Muscle of arm (tissue), 12 donors: ENCODE results near the gene ATRNL1. TPM values are rescaled to one million over a fixed set of nuclear protein-coding genes. Genes with fewer than 3 reads are reported as not detected.
A peak's percentile ranks its signal among the peaks of the same experiment; 100 is the strongest.

Experiments
- DNase-seq: peaks from one replicate; pipeline ENCODE4 v3.0.0-alpha.2; 2013
- polyA plus RNA-seq, 12 donors: library from polyadenylated mRNA; unstranded; fragments of 120-200 nt; gene quantifications; one replicate each; pipeline ENCODE4 v1.2.1, GENCODE V29; 2013; ENCODE audit not compliant: insufficient read length in 12 of 12

ATRNL1 gene
- polyA plus RNA-seq, 12 donors, result 0.73 to 4.1 (median 1.2) TPM; not detected in 2

DNA sequence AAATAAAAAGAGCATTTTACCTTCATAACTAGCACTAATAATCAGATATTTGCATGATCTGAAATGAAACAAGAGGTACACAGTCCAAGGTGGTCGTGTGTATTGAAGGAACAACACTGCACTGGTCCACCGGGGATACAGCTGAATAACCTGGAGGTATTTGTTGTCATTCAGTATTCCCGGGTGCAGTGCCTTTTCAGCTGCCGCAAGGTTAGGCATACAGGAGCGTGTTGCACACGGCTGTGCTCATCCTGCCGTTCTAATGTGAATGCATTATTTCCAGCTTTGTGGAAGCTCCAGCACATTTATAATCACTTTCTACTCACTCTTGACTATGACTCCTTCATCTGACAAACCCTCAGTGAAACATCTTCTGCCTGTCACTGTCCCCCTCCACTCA, 802.0 kb downstream of the ATRNL1 start:
- DNase-seq, result no peak

DNA sequence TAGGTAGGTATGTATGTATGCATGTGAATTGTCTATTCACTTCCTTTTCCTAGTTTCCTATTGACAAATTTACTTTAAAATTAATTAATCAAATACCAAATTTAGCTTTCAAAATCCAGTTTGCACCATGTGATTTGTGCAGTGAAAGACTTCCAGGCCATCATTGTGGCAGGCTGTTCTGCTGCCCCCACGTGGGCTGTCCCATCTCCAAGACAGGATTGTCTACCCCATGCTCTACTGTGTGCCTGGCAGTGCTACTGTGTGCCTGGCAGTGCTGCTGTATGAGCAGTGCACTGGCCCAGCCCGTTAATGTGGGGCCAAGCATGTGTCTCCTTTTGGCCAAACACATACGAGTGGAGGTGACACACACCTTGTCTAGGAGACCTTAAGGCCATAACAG, 805.1 kb downstream of the ATRNL1 start:
- DNase-seq, result no peak

DNA sequence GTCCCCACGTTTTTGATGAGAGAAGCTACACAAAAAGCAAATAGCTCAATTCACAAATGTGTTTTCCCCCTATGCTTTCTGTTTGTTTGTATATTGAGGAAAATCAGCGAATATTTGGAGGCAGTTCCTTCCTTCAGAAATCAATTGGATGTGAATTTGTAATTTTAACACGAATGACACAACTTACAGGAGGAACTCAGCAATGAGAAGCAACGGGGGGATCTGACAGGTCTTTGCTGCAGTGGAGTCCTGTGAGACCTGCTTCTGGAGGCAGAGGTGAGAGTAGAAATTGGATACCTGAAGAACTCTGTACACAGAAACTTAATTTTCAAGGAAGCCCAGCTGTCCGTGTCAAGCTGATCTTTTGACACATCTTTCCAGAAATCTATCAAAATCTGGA, 809.4 kb downstream of the ATRNL1 start:
- no peak for DNase-seq

GRCh38 chr10:115903207-115903606, 810.0 kb downstream of the ATRNL1 start:
- no peak for DNase-seq

DNA sequence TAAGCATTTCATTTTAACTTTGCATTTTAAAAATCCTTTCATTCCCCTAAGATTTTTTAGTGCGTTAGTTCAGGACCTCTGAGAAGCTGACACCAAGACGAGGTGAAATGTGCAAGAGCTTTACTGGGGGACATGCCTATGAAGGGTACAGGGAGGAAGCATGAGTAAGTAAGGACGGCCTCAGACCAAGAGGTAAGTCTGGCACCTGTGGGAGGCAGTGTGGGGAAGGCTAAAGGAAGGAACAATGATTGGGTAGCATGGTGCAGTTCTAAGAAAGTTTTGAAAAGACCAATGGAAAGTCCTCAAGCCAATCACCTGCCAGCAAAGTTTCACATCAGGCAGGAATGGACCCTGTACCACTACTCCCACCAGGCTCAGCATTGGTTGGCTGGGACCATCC, 810.7 kb downstream of the ATRNL1 start:
- no peak for DNase-seq

GRCh38 chr10:115909037-115909436, 815.9 kb downstream of the ATRNL1 start:
- DNase-seq, result no peak

DNA sequence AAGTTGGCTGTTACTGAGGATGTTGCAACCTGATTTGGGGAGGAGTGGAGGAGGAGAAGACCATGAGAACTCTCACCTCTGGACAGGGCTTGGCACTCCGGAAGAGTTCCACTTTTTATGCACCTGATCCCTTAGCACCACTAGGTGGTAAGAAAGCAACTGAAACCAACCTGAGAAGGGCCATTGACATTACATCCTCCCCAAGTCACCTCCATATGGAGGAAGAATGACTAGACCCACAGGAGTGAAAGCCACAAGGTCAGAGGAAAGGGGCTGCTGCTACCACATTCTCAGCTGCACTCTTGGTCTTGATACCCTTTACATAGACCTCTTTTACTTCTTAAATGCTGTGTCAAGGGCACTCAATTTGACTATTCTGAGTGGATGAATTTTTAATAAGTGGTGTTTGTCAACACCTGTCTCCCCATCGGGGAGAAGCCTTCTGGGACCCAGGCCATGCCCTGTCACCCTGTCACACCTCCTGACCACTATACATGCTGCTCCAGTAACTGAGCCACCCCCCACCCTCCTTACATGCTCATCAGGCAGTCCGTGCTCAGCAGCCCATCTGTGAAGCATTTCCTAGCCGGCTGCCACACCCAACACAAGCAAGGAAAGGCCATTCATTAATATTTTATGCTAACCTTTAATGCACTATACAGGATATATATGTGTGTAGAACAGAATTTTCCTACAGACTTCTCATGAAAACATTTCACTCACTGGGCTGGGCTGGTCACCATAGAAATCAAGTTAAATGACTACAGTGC, 817.0 kb downstream of the ATRNL1 start:
- DNase-seq, result no peak

DNA sequence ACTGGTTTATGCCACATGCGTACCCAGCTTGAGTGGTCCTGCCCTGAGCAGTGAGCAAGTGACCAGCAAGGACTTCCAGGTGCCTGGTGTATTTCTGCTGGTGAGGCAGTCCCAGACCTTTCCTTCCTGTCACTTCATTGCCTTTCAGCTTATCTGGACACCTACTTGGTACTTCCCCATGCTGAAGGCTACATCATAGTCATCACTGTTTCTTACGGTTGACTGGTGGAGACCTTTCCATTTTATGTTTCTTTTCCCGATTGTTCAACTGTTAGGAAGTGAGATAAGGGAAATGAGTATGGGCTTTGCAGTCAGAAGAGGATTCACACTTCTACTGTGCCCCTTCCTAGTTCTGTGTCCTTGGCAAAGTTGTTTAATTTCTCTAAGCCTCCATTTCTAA, 821.3 kb downstream of the ATRNL1 start:
- DNase-seq, result no peak

DNA sequence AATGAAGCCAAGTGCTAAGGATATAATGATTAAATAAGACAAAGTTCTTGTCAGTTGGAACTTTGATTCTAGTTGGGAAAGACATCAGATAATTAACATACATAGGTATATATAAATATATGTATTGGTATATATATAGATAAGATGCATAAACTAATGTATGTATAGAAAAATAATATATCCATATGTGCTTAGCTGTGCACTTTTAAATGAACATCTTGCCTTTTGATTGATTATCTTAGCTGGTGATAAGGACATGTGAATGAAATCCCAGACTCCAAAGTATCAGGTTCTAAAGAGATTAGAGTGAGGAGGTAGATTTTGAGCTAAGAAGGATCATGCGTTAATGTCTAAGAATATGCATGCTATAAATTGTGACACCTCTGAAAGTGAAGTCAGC, 822.3 kb downstream of the ATRNL1 start:
- DNase-seq, result no peak

- no peak for DNase-seq
Measured at GRCh38 chr10:115918812-115919211, 825.6 kb downstream of the ATRNL1 start.

- DNase-seq, result no peak
Measured at GRCh38 chr10:115921795-115922194, 828.6 kb downstream of the ATRNL1 start.

- no peak for DNase-seq
Measured at GRCh38 chr10:115931309-115931708, 838.1 kb downstream of the ATRNL1 start.

DNA sequence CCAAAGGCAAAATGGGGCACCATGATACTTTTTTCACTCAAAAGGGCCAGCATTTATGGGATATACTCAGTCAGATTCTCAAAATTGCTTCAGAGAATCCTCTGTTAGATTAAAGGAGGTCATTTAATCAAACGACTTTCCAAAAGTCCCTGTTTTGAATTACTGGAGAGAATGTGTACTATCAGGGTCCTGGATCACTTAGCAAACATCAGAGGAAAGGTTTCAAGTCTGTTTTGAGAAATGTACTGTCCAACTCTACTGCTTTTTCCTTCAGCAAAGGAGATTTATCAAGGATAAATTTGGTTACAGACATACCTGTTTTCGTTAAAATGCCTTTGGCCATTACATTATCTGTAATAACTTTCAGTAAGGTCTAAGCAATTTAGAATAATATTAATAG, 838.9 kb downstream of the ATRNL1 start:
- no peak for DNase-seq

GRCh38 chr10:115933098-115933497, 839.9 kb downstream of the ATRNL1 start:
- DNase-seq, result no peak

DNA sequence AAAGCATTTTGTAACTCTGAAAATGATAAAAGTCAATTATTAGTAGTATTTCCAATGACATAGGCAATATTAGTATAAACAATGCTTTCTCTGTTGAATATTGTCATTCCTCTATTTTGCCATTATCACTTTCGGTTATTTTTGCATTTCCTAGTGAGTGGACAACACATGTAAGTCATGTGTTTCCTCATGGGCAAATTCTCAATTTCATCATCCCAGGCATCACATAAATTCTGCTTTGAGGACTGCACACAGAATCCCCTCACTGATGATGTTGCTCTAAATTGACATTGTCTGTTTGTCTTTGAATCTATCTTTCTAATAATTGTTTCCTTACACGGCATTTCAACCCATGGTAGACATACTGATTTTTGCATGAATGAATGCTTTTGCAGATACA, 842.6 kb downstream of the ATRNL1 start:
- DNase-seq, result no peak

GRCh38 chr10:115936926-115937767, 844.0 kb downstream of the ATRNL1 start:
- DNase-seq, result no peak

DNA sequence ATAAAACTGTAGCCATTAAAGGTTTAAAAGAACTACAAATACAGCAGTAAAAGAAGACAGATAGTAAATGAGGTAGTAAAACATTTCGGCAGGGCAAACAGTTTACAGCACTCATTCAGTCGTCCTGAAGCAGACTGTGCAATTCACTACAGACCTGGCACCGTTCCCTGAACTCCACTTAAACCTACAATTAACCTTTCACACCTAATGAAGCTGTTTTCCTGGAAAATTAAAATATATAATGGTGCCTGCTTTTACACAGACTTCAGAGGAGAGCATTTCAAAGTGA, 844.5 kb downstream of the ATRNL1 start:
- DNase-seq, result no peak

DNA sequence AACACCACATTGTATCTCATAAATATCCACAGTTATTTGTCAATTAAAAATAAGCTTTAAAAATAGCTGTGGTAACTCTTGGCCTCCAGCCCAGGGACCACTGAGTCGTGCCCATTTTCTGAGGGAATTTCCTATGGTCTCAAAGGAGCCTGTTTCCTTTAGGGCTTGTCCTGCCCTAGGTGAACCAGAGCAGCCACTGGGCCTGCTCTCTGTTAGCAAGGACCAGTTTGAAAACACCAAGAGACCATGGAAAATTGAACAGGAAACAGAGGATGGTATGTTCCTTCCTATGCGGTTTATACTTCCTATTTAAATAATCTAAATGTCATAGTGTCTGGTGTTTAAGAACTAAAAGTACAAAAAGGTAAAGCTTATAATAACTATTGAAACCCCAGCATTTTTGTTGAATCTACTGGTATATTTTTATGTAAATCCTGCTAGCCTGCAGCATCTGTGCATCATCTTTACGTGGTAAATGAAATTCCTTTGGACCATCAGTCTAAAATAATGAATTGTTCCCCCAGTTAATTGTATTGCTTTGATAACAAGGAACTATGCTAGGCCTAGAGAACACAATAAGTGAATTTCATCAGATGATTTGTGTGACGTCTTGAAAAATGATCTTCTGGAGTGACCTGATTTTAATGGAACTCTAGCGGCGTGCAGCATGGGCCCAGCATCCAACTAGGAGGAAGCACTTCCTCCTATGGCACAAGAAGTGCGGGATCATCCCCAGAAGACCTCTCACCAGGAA, 846.1 kb downstream of the ATRNL1 start:
- DNase-seq, result no peak

DNA sequence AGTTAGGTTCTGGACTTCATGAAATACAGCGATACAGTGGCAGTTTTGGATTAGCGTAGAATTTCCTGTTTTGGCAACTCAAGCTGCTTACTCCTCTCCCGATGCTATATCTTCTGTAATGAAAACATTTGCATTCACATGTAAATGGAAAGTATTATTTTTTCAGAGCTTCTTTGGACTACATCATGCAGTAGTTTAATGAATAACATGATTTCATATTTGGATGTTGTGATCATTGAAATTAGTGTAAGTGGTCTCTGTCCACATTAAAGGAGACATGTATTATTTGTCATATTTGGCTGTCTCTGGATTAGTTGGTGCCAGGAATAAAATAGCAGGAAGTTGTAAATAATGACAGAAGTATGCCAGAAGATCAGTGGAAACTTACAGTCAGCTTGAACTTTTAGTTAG, 848.2 kb downstream of the ATRNL1 start:
- DNase-seq, result peak; percentile 48

- DNase-seq, result no peak
Measured at GRCh38 chr10:115942101-115942500, 848.9 kb downstream of the ATRNL1 start.

DNA sequence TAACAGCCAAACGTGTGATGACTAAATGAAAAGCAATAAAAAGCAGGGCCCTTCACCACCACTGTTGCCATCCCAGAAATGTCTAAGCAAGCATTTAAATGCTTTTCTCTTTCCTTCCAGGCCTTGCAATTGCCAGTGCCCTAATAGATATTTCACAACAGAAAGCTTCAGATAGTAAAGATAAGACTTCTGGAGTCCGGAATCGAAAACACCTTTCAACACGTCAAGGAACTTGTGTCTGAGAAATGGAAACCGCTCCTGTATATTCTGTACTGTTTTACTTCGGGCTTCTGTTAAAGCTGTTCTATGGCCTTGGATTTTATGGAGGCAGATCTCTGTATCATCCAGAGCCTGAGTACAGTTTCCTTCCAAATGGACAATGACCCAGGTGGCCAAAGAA, 851.4 kb downstream of the ATRNL1 start:
- no peak for DNase-seq

GRCh38 chr10:115945701-115946445, 852.7 kb downstream of the ATRNL1 start:
- no peak for DNase-seq
